GM20000 (cell line): ENCODE measurements around the gene DNPEP.
"Not testable (repeated sequence)": the region's sequence is repeated elsewhere in the genome, so short reads cannot be mapped to it uniquely, and the experiment has no call there.

Source experiments
- DNase-seq: peaks from one replicate; pipeline ENCODE4 v3.0.0; 2012; ENCODE audit warnings: low spot score
- TF ChIP-seq, protein P1 (sequence below): IDR thresholded peaks from 2 replicates; pipeline ENCODE4 v1.5.1; 2012; ENCODE audit warnings: mild to moderate bottlenecking, control low read depth; ENCODE audit errors: extremely low read depth, missing control alignments

The DNPEP gene

DNA sequence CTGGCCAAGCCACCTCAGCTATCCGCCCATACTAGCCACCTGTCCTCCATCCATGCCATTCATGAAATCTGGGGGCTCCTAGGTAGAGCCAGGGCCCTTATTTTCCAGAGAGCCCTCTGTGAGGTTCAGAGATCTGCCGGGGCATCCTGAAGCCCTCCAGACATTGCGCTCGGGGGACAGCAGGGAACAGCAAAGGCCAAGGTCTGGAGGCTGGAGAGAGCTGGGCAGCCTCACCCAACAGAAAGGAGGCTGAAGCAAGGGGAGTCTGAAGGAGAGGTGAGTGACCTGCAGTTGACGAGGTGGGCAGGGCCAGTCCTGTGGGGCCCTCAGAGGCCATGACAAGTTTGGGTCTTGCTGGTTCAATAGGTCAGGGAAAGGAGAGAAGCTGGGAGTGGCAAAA lies 21.9 kb upstream of the DNPEP start:
- no peak for DNase-seq
- TF ChIP-seq, protein P1, sequence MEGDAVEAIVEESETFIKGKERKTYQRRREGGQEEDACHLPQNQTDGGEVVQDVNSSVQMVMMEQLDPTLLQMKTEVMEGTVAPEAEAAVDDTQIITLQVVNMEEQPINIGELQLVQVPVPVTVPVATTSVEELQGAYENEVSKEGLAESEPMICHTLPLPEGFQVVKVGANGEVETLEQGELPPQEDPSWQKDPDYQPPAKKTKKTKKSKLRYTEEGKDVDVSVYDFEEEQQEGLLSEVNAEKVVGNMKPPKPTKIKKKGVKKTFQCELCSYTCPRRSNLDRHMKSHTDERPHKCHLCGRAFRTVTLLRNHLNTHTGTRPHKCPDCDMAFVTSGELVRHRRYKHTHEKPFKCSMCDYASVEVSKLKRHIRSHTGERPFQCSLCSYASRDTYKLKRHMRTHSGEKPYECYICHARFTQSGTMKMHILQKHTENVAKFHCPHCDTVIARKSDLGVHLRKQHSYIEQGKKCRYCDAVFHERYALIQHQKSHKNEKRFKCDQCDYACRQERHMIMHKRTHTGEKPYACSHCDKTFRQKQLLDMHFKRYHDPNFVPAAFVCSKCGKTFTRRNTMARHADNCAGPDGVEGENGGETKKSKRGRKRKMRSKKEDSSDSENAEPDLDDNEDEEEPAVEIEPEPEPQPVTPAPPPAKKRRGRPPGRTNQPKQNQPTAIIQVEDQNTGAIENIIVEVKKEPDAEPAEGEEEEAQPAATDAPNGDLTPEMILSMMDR: no peak

DNA sequence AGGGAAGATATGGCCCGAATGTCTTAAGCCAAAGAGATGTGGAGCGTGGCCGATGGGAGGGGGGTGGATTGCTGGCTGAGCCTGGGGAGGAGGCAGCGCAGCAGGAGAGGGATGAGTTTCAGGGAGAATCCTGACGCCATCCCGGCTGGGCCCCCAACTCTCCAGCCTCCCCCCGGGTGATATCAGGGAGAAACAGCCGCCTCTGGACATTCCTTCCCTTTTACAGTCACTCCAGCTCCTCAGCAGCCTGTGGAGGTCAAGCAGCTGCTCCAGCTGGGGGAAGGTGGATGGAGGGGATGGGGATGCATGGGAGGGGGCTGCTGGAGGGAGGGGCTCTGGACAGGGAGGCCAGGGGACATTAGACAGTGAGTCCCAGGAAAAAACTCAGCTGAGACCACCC lies 20.9 kb upstream of the DNPEP start:
- no peak for DNase-seq
- TF ChIP-seq, protein P1: no peak

DNA sequence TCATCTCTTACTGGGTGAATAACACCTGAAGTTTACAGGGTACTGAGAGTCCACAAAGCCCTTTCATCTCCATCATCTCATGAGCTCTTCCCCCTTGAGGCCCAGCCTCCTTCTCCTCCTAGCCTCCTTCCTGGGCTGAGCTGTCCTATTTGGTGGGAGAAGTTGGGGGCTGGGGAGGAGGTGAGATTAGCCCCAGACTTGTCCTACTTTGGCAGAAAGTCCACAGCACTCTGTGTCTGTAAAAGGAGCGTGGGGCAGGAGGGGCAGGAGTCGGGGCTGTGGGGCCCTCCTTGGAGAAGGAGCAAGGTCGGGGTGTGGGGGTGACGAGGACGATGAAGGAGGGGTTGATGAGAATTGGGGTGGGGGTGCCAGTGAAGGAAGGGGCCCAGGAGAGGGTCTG lies 20.5 kb upstream of the DNPEP start:
- DNase-seq: no peak

DNA sequence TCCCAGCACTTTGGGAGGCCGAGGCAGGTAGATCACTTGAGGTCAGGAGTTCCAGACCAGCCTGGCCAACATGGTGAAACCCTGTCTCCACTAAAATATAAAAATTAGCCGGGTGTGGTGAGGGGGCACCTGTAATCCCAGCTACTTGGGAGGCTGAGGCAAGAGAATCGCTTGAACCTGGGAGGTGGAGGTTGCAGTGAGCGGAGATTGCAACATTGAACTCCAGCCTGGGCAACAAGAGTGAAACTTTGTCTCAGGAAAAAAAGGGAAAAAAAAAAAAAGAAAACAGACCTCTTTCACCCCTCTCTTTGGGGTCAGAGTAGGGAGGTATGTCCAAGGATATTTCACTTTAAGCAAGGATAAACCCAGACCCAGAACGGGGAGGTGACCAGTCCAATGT lies 19.6 kb upstream of the DNPEP start:
- DNase-seq: not testable (repeated sequence)

More for the DNA sequence above, 20.5 kb upstream of the DNPEP start:
- TF ChIP-seq, protein P1: no peak

DNA sequence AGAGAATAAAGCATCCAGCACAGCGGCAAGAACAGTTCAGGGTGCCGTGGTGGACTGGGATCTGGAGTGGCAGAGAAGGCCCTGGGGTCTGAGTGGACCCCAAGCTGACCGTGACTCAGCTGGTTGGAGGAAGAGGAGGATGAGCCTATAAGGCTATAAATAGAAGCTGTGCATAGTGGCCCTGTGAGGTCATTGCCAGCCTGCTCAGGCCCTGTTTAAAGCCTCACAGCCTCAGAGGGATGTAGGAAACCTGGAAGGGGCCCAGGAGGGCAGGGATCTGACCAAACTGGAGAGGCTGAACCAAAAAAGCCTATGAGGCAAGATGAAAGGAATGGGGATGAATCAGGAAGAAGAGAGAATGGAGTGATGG lies 19.1 kb upstream of the DNPEP start:
- TF ChIP-seq, protein P1: no peak
- no peak for DNase-seq

DNA sequence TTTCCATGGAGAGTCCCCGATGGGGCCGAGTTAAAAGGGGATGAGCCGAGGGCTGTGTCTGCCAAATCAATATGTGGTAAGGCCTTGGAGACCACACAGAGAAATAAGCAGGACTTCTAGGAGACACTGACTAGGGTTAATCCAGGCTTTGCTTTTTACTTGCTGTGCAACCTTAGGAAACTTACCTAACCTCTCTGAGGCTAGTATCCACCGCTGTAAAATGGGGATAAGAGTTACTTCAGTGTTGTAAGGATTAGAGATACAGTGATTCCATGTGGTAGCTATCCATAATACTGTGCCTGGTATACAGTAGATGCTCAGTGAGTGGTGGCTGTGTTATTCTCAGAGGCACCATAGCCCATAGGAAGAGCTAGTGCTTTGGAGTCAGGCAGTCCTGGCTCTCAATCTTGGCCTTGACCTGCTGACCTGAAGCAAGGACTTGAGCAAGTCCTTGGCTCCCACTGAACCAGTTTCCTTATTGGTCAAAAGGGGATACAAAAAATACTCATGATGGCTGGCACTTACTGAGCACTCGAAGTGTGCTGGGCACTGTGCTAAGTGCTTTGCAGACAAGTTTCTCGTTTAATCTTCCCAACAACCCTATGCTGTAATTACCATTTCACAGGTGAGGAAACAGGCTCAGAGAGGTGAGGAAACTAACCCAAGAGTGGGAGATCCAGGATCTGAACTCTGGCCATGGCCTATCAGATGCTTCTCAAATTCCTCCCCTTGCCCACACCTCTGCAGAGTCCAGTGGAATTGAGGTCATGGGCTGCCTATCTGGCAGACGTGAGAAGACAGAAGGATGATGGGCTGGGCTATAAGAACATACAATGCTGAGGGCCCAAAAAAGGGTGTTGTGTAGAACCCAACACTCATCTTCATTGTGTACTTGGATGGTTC lies 18.5 kb upstream of the DNPEP start:
- DNase-seq: no peak
- TF ChIP-seq, protein P1: no peak

DNA sequence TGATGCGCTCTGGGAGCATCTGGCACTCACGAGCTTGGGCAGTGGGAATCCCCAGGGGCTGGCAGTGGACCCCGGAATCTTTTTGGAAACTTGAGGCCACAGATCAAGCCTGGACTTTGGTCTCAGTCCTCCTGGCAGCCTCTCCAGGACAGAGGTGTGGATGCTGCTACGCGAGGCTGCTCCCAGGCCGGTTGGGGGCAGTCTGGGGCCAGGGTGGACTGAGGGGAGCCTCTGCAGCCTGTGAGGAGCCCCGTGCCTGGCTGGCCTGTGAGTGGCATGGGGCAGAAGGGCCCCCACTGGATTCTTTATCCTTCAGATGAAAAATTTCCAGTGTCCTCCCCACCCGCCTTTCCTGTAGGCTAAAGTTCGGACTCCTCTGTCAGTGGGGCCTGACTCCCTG lies 17.7 kb upstream of the DNPEP start:
- DNase-seq: no peak
- TF ChIP-seq, protein P1: no peak

DNA sequence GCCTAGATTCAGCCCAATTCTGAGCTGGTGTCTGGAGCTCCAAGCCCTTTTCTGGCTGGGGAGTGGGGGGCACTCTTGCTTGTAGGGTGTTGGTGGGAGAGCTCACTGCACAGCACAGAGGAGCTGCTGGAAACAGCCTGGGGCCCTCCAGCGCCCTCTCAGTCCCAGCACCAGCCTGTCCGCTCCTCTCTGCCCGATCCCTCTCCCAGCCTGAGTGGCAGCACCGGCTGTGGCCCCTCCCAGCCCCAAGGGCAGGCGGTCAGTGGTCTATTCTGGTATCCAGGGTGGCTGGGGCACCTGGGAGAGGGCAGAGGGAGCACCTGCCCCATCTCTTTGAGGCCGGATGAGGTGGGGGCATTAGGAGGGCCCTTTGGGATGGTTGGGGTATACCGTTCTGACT lies 17.2 kb upstream of the DNPEP start:
- TF ChIP-seq, protein P1: no peak
- DNase-seq: no peak
